Fibroblast of lung (primary cell): ENCODE measurements around the gene TOP1.

Experiments used
- EZH2 ChIP-seq: IDR thresholded peaks from 2 replicates; pipeline ENCODE4 v1.5.1; 2012; ENCODE audit warnings: low read length, control low read depth, mild to moderate bottlenecking; ENCODE audit errors: missing control alignments
- TF ChIP-seq, protein P1 (sequence below), 2 donors: IDR thresholded peaks in 1 of 2; conservative IDR thresholded peaks in 1 of 2; 1 replicate in 1 of 2; 2 replicates in 1 of 2; pipeline ENCODE4 v1.5.1; 2011 to 2012; ENCODE audit warnings: low read length in 2 of 2, control low read depth in 1 of 2, inconsistent platforms in 1 of 2, low read depth in 1 of 2, mild to moderate bottlenecking in 1 of 2

DNA sequence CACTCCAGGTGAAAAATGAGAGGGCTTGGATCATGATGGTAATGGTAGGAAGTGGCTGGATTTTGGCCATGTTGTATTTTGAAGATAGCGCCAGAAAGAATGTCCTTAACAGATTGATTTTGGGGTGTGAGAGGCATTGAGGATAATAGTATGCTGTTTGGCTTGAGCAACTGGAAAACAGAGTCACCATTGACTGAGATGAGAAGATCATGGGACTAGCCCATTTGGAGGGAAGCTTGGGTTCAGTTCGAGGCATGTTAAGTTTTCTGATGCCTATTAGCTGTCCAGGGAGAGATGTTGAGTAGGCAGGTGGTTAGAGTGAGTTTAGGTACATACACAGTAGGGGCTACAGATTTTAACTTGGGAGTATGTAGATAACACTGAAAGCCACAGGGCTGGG, 132.1 kb downstream of the TOP1 start:
- no peak for TF ChIP-seq EZH2
- TF ChIP-seq, protein P1, sequence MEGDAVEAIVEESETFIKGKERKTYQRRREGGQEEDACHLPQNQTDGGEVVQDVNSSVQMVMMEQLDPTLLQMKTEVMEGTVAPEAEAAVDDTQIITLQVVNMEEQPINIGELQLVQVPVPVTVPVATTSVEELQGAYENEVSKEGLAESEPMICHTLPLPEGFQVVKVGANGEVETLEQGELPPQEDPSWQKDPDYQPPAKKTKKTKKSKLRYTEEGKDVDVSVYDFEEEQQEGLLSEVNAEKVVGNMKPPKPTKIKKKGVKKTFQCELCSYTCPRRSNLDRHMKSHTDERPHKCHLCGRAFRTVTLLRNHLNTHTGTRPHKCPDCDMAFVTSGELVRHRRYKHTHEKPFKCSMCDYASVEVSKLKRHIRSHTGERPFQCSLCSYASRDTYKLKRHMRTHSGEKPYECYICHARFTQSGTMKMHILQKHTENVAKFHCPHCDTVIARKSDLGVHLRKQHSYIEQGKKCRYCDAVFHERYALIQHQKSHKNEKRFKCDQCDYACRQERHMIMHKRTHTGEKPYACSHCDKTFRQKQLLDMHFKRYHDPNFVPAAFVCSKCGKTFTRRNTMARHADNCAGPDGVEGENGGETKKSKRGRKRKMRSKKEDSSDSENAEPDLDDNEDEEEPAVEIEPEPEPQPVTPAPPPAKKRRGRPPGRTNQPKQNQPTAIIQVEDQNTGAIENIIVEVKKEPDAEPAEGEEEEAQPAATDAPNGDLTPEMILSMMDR (conservative IDR thresholded peaks at IDR 0.05 in 1 of 2, IDR thresholded peaks at IDR 0.05 in 1 of 2; ENCODE audit: low read depth in 1 of 2, low read length in 2 of 2): no peak
